AG09319 (cell line): ENCODE data around the gene PPP1R12B.
A peak's percentile ranks its signal among the peaks of the same experiment; 100 is the strongest.
"Not testable (repeated sequence)": the region's sequence is repeated elsewhere in the genome, so short reads cannot be mapped to it uniquely, and the experiment has no call there.

Source experiments
- DNase-seq: peaks from one replicate; pipeline ENCODE4 v3.0.0-alpha.2; 2010; ENCODE audit warnings: low read depth; ENCODE audit errors: extremely low read depth
- CTCF ChIP-seq: IDR thresholded peaks from 2 replicates; pipeline ENCODE4 v1.5.1; 2011; ENCODE audit warnings: low read depth, mild to moderate bottlenecking, inconsistent platforms, low read length, moderate library complexity

Gene PPP1R12B

GRCh38 chr1:202462342-202463076 is 114.0 kb downstream of the PPP1R12B start:
- no peak for DNase-seq
- TF ChIP-seq CTCF: no peak

GRCh38 chr1:202464153-202464742 is 115.7 kb downstream of the PPP1R12B start:
- peak; percentile 39 for TF ChIP-seq CTCF
- not testable (repeated sequence) for DNase-seq

GRCh38 chr1:202465644-202466270 is 117.3 kb downstream of the PPP1R12B start:
- DNase-seq: not testable (repeated sequence)

- not testable (repeated sequence) for DNase-seq
Observed at GRCh38 chr1:202466339-202466738, 117.8 kb downstream of the PPP1R12B start.

GRCh38 chr1:202467381-202467780 is 118.9 kb downstream of the PPP1R12B start:
- not testable (repeated sequence) for DNase-seq

- DNase-seq: not testable (repeated sequence)
Observed at GRCh38 chr1:202468695-202469094, 120.2 kb downstream of the PPP1R12B start.

GRCh38 chr1:202469123-202469522 is 120.6 kb downstream of the PPP1R12B start:
- not testable (repeated sequence) for DNase-seq

- TF ChIP-seq CTCF: no peak
- DNase-seq: no peak
Observed at GRCh38 chr1:202471246-202471645, 122.7 kb downstream of the PPP1R12B start.

GRCh38 chr1:202472347-202473124 is 124.0 kb downstream of the PPP1R12B start:
- not testable (repeated sequence) for DNase-seq

GRCh38 chr1:202473266-202474045 is 125.0 kb downstream of the PPP1R12B start:
- DNase-seq: not testable (repeated sequence)

GRCh38 chr1:202479661-202480060 is 131.2 kb downstream of the PPP1R12B start:
- DNase-seq: not testable (repeated sequence)

- DNase-seq: not testable (repeated sequence)
Observed at GRCh38 chr1:202480640-202481039, 132.1 kb downstream of the PPP1R12B start.

GRCh38 chr1:202483362-202483761 is 134.9 kb downstream of the PPP1R12B start:
- DNase-seq: not testable (repeated sequence)

- not testable (repeated sequence) for DNase-seq
Observed at GRCh38 chr1:202484032-202484431, 135.5 kb downstream of the PPP1R12B start.

- DNase-seq: not testable (repeated sequence)
Observed at GRCh38 chr1:202484820-202485219, 136.3 kb downstream of the PPP1R12B start.
